ACC112 (cell line): ENCODE results near the gene MAP4K5.
"Not testable (repeated sequence)": the region's sequence is repeated elsewhere in the genome, so short reads cannot be mapped to it uniquely, and the experiment has no call there.

Experiments used
- H2AFZ ChIP-seq: fragments of 200-600 bp; sonication (generic); one replicate; pipeline ENCODE4 v1.6.0; 2017; ENCODE audit warnings: antibody characterized with exemption, low read length; ENCODE audit not compliant: unreplicated experiment
- H3K27ac ChIP-seq: fragments of 200-600 bp; sonication (generic); 2 replicates; pipeline ENCODE4 v1.5.1; 2014; ENCODE audit warnings: low read depth, mild to moderate bottlenecking, antibody characterized with exemption, low read length, moderate library complexity
- H3K27me3 ChIP-seq: fragments of 200-600 bp; sonication (generic); 2 replicates; pipeline ENCODE4 v1.6.1; 2014; ENCODE audit warnings: mild to moderate bottlenecking, antibody characterized with exemption, low read length, moderate library complexity, mixed read lengths; ENCODE audit not compliant: insufficient read depth
- H3K36me3 ChIP-seq: fragments of 200-600 bp; sonication (generic); 2 replicates; pipeline ENCODE4 v1.6.1; 2016; ENCODE audit warnings: mild to moderate bottlenecking, antibody characterized with exemption, low read length, moderate library complexity, mixed read lengths; ENCODE audit not compliant: insufficient read depth
- H3K4me1 ChIP-seq: fragments of 200-600 bp; sonication (generic); one replicate; pipeline ENCODE4 v1.6.1; 2016; ENCODE audit warnings: low read length, mixed read lengths; ENCODE audit not compliant: insufficient read depth, unreplicated experiment, control insufficient read depth
- H3K4me3 ChIP-seq: fragments of 200-600 bp; sonication (generic); 2 replicates; pipeline ENCODE4 v1.5.1; 2014; ENCODE audit warnings: mild to moderate bottlenecking, low read depth, low read length
- H3K79me2 ChIP-seq: fragments of 200-600 bp; sonication (generic); one replicate; pipeline ENCODE4 v1.6.0; 2016; ENCODE audit warnings: low read length; ENCODE audit not compliant: control insufficient read depth, unreplicated experiment, insufficient read depth

The MAP4K5 gene

GRCh38 chr14:50521912-50522341 is 10.4 kb downstream of the MAP4K5 start:
- H3K4me3 ChIP-seq: peak overlapping the region; percentile 48
- H3K36me3 ChIP-seq: peaks cover 6% of the 10 kb centered on the region; the same call in 1 of the 2 replicates
- peak overlapping the region; percentile 98 for H3K27ac ChIP-seq
- peaks cover 49% of the 10 kb centered on the region for H3K4me1 ChIP-seq
- H3K27me3 ChIP-seq: no peaks in the 10 kb centered on the region
- H3K79me2 ChIP-seq: peaks cover 88% of the 10 kb centered on the region
- H2AFZ ChIP-seq: no peak overlapping the region

GRCh38 chr14:50520947-50521815 is 11.2 kb downstream of the MAP4K5 start:
- Histone ChIP-seq H3K4me3 (peak overlapping the region; percentile 58), H3K4me1 (peaks cover 44% of the 10 kb centered on the region), H3K79me2 (peaks cover 88% of the 10 kb centered on the region), H3K36me3 (peaks cover 6% of the 10 kb centered on the region; the same call in 1 of the 2 replicates), H2AFZ (peak overlapping the region; percentile 15), H3K27ac (peak overlapping the region; percentile 98), H3K27me3 (no peaks in the 10 kb centered on the region)

- Histone ChIP-seq H3K4me3 (no peak overlapping the region), H2AFZ (no peak overlapping the region), H3K79me2 (peaks cover 92% of the 10 kb centered on the region), H3K27ac (no peak overlapping the region), H3K4me1 (peaks cover 5% of the 10 kb centered on the region), H3K36me3 (peaks cover 14% of the 10 kb centered on the region; the same call in 1 of the 2 replicates), H3K27me3 (no peaks in the 10 kb centered on the region)
Observed at GRCh38 chr14:50516091-50516490, 16.3 kb downstream of the MAP4K5 start.

- Histone ChIP-seq H3K27me3 (no peaks in the 10 kb centered on the region), H3K4me1 (peaks cover 13% of the 10 kb centered on the region), H3K4me3 (no peak overlapping the region), H2AFZ (no peak overlapping the region), H3K27ac (no peak overlapping the region), H3K36me3 (peaks cover 22% of the 10 kb centered on the region; the same call in 1 of the 2 replicates), H3K79me2 (peaks cover 79% of the 10 kb centered on the region)
Observed at GRCh38 chr14:50512463-50512862, 19.9 kb downstream of the MAP4K5 start.

- Histone ChIP-seq H3K4me1 (peaks cover 13% of the 10 kb centered on the region), H3K27me3 (no peaks in the 10 kb centered on the region), H3K4me3 (no peak overlapping the region), H2AFZ (no peak overlapping the region), H3K36me3 (peaks cover 15% of the 10 kb centered on the region; the same call in 1 of the 2 replicates), H3K27ac (no peak overlapping the region), H3K79me2 (peaks cover 77% of the 10 kb centered on the region)
Observed at GRCh38 chr14:50510157-50510556, 22.2 kb downstream of the MAP4K5 start.

GRCh38 chr14:50507078-50507477 is 25.3 kb downstream of the MAP4K5 start:
- not testable (repeated sequence) for H2AFZ ChIP-seq, H3K27ac ChIP-seq, H3K4me3 ChIP-seq, H3K27me3 ChIP-seq
- Histone ChIP-seq H3K79me2 (peaks cover 68% of the 10 kb centered on the region), H3K36me3 (peaks cover 31% of the 10 kb centered on the region), H3K4me1 (peaks cover 26% of the 10 kb centered on the region)

- peaks cover 43% of the 10 kb centered on the region for H3K36me3 ChIP-seq
- H3K27me3 ChIP-seq: no peaks in the 10 kb centered on the region
- H3K4me1 ChIP-seq: peaks cover 22% of the 10 kb centered on the region
- H3K4me3 ChIP-seq: peak overlapping the region; percentile 38; the same call in 1 of the 2 replicates
- peaks cover 67% of the 10 kb centered on the region for H3K79me2 ChIP-seq
- no peak overlapping the region for H2AFZ ChIP-seq
- H3K27ac ChIP-seq: peak overlapping the region; percentile 95
Observed at GRCh38 chr14:50501642-50502041, 30.7 kb downstream of the MAP4K5 start.

- no peak overlapping the region for H3K27ac ChIP-seq
- H2AFZ ChIP-seq: no peak overlapping the region
- H3K36me3 ChIP-seq: peaks cover 28% of the 10 kb centered on the region
- peaks cover 15% of the 10 kb centered on the region for H3K4me1 ChIP-seq
- no peaks in the 10 kb centered on the region for H3K27me3 ChIP-seq
- H3K79me2 ChIP-seq: peaks cover 52% of the 10 kb centered on the region
- H3K4me3 ChIP-seq: no peak overlapping the region
Observed at GRCh38 chr14:50497351-50497750, 35.0 kb downstream of the MAP4K5 start.

- no peaks in the 10 kb centered on the region for H3K27me3 ChIP-seq
- no peak overlapping the region for H3K4me3 ChIP-seq
- H3K79me2 ChIP-seq: peaks cover 51% of the 10 kb centered on the region
- peaks cover 24% of the 10 kb centered on the region for H3K36me3 ChIP-seq
- H2AFZ ChIP-seq: no peak overlapping the region
- no peak overlapping the region for H3K27ac ChIP-seq
- H3K4me1 ChIP-seq: no peaks in the 10 kb centered on the region
Observed at GRCh38 chr14:50489851-50490250, 42.5 kb downstream of the MAP4K5 start.

- Histone ChIP-seq H2AFZ (no peak overlapping the region), H3K4me3 (no peak overlapping the region), H3K4me1 (no peaks in the 10 kb centered on the region), H3K36me3 (peaks cover 24% of the 10 kb centered on the region), H3K27ac (no peak overlapping the region), H3K79me2 (peaks cover 45% of the 10 kb centered on the region), H3K27me3 (no peaks in the 10 kb centered on the region)
Observed at GRCh38 chr14:50488521-50488920, 43.8 kb downstream of the MAP4K5 start.

- Histone ChIP-seq H3K79me2 (no peaks in the 10 kb centered on the region), H3K36me3 (peaks cover 69% of the 10 kb centered on the region), H3K27me3 (no peaks in the 10 kb centered on the region), H2AFZ (no peak overlapping the region), H3K27ac (no peak overlapping the region), H3K4me1 (no peaks in the 10 kb centered on the region), H3K4me3 (no peak overlapping the region)
Observed at GRCh38 chr14:50479041-50479440, 53.3 kb downstream of the MAP4K5 start.
